HG03196 (cell line): ENCODE measurements around the gene CACNA2D3.

Experiments used
- ATAC-seq: cut with Tn5 transposase; IDR thresholded peaks from one replicate; pipeline ENCODE4 v1.9.1; 2021; ENCODE audit not compliant: unreplicated experiment

The CACNA2D3 gene

GRCh38 chr3:54714035-54714434 lies 591.7 kb downstream of the CACNA2D3 start:
- no peak for ATAC-seq

DNA sequence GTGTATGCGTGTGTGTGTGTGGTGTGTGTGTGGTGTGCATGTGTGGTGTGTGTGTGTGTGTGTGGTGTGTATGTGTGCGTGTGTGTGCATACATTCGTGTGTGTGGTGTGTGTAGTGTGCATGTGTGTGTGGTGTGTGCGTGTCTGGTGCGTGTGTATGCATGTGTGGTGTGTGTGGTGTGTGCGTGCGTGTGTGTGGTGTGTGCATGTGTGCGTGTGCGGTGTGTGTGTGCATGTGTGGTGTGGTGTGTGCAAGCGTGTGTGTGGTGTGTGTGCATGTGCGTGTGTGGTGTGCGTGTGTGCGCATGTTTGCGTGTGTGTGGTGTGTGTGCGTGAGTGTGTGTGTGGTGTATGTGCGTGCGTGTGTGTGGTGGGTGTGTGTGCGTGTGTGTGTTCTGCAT lies 595.2 kb downstream of the CACNA2D3 start:
- ATAC-seq, result no peak

- no peak for ATAC-seq
These were observed 597.6 kb downstream of the CACNA2D3 start for GRCh38 chr3:54719914-54720313.

DNA sequence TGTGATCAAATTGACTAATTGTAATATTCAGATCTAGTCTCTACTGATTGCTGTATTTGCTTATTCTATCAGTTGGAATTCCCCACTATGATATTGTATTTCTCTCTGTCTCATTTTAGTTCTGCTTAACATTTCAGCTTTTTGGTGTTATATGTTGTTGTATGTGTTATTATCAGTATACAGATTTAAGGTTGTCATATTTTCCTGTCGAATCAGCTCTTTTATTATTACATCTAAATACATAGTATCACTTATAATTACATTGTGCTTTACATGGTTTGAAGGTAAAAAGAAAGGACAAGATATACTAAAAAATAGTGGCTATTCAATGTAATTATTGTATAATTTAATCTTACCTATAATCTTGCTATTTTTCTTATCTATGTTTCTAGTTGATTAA lies 598.3 kb downstream of the CACNA2D3 start:
- ATAC-seq, result no peak

GRCh38 chr3:54731732-54732445 lies 609.5 kb downstream of the CACNA2D3 start:
- ATAC-seq, result no peak

DNA sequence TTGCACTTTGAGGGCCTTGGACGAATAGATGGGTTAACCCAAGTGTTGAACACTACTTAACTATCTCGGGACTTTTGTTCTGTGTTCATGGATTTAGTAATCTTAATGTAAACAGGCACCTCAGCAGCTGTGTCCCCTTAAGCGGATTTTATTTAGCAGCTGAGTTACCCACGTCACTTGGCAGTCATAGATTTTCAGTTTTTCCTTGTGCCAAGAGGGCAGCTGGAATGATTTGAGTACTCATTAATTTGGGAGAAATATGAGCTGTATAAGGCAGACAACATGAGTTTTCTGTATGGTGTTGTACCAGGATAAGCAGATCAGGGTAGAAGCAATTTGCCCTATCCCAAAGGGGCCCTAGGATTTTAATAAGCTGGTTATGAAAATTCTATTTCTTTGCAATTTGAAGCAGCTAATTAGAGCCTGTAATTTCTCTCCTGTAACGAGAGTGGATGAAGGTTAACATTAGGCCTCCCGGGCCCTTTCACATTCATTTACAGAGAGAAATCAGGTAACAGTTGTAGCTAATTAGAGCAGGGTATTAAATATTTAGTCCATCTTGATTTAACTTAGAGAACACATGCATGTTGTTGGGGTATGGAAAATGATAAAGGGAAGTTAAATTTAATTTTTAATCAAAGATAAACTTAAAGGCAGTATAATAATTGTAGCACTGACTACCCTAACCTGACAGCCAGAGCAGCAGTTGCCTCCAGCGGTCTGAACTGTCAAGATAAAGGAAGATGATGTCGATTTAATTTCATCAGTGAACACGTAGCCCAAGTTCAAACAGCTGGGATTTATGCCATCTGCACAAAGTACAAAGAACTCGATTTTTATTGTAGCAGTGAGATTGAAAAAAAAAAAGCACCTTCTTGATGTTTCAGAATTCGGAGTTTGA lies 611.0 kb downstream of the CACNA2D3 start:
- no peak for ATAC-seq

DNA sequence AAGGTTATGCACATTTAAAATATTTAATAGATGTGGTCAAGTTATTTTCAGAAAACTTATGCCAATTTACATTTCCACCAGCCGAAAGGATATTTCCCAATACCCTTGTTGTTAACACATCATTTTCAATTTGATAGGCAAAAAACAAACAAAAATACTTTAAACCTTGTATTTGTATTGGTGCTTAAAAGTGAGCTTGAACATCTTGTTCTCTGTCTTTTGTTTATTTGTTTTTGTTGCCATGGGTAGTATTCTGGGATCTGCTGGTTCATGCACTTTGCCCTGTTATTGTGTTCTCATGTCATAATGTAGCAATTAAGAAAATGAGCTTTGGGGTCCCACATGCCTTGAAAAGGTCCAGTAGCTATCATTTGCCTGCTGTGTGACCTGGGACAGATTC lies 614.1 kb downstream of the CACNA2D3 start:
- ATAC-seq, result no peak

- ATAC-seq, result no peak
These were observed 621.4 kb downstream of the CACNA2D3 start for GRCh38 chr3:54743755-54744154.

DNA sequence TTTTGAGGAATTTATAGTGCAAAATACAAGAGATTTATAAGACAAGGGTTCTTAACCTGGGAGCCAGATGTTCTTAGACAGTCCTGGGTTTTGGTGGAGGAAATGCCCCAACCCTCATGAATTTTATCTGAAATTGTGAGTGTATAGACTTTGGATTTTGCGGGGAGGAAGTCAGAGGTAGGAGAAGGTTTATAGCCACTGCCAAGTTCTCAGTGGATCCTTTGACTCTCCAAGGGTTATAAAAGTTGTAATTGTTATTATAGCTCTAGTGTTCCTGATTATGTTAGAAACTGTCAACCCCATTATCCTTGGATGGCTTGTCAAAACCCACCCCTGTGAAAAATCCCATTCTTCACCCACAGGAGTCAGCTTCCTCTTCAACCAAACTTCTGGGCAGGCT lies 621.9 kb downstream of the CACNA2D3 start:
- no peak for ATAC-seq

DNA sequence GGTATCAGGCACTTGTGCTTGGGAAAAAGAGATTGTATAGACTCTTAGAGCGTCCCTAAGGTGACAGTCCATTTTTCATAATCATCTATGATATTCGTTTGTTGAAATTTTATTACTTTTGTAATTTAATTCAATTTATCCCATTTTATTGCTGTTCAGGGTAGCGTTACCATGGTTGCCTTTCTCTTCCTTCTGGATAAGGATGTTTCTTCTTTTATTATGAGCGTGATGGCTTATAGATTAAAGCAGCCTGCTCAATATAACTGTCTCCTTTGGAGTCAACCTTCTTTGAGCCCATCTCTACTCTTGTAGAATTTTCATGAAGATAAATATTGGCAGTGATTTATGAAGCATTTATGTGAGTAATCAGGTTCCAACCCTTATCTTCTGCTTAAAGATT lies 623.5 kb downstream of the CACNA2D3 start:
- ATAC-seq, result no peak

- no peak for ATAC-seq
These were observed 624.4 kb downstream of the CACNA2D3 start for GRCh38 chr3:54746722-54747121.

GRCh38 chr3:54755756-54756155 lies 633.4 kb downstream of the CACNA2D3 start:
- ATAC-seq, result no peak

GRCh38 chr3:54756330-54756731 lies 634.0 kb downstream of the CACNA2D3 start:
- no peak for ATAC-seq

DNA sequence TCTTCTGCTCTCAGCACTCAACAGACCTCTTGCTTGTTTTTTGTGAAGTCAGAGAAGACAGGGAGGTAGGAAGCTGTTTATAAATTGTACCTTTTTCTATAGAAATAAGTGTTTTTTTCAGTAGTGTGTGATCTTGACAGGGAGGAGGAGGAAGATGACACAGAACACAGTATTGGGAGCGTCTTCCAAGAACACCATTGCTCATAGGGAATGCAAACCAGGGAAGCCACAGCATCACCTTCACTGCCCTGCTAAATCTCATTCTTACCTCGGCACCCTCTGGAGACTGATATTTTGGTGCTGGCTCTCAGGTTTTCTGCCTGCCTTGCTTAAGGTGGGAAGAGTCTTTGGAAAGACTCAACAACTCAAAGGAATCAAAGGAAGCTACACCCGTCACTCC lies 636.1 kb downstream of the CACNA2D3 start:
- no peak for ATAC-seq

GRCh38 chr3:54759166-54759565 lies 636.8 kb downstream of the CACNA2D3 start:
- ATAC-seq, result no peak

DNA sequence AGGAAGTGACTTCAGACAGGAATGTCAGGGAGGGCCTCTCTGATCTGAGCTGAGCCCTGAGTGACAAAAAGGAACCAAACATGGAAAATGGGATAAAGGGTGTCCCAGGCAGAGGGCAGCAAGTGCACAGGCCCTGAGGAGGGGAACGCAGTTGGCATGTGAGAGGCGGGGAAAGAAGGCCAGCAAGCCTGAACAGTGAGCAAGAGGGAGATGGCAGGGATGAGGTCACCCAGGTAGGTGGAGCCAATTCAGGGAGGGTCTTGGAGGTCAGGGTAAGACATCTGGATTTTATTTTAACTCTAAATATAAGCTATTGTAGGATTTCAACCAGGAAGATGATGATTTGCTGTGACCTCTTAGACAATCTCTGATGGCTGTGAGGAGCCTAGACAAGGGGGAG lies 637.8 kb downstream of the CACNA2D3 start:
- no peak for ATAC-seq

DNA sequence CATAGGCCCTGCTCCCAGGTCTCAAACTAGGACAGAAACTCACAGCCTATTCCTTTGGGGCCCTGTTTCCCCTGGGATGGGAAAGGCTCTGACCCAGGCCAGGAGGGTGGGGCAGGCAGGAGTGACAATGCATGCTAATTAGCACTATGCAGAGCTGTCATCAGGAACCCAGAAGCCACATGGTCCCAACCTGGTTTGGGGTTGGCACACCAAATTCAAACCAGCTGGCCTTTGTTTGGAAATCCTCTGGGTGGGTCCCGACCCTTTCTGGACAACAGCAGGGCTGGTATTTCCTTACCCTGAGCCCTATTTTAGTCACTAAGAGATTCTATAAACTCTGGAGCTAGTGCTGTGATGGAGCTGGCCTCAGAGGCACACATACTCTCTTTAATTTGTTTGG lies 639.3 kb downstream of the CACNA2D3 start:
- no peak for ATAC-seq

GRCh38 chr3:54764911-54765310 lies 642.6 kb downstream of the CACNA2D3 start:
- ATAC-seq, result no peak

- ATAC-seq, result no peak
These were observed 648.7 kb downstream of the CACNA2D3 start for GRCh38 chr3:54771050-54771449.

- no peak for ATAC-seq
These were observed 649.7 kb downstream of the CACNA2D3 start for GRCh38 chr3:54772051-54772450.

DNA sequence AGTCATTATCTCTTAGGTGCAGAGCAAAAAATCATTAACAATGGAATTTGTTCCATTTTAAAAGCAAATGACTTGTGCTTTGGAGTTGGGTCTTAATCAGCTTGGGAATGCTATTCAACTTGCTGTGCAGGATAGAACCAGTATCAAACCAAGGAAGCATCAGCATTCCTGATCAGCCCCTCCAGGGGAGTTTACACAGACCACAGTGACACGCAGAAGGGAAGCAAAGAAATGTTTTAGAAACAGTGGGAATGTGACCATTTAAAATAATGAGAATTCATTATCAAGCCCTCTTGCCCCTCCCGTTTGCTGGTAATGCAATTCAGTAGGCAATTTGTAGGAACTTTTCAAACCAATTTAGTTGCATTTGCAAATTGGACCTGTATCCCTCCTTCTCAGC lies 650.4 kb downstream of the CACNA2D3 start:
- ATAC-seq, result no peak

GRCh38 chr3:54773271-54773670 lies 650.9 kb downstream of the CACNA2D3 start:
- ATAC-seq, result no peak
